Measurements from ENCODE around the gene TFR2.

DNA sequence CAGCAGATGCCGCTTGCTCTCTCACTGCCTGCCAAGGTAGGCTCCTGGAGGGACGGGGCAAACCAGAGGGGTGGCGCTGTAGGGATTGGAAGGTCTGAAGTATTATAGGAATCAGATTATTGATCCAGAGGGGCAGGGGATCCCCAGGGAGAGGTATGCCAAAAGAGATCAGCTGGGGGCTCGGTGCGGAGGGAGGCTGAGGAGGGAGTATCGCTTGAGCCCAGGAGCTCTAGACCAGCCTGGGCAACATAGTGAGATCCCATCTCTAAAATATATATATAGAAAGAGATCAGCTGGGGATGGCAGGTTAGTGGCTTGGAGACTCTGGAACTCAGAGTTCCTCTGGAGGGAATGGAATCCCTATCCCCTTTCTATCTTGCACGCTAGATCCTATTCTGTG lies 46.2 kb downstream of the TFR2 start:
- TF ChIP-seq GATA2 (IDR thresholded peaks at IDR 0.05; ENCODE audit: low read depth, low read length) (no peak), GATA3 (IDR thresholded peaks at IDR 0.05; ENCODE audit: low read depth, low read length) (no peak)
